K562 (cell line): ENCODE data around the gene CAPRIN2. TPM values are rescaled to one million over a fixed set of nuclear protein-coding genes. Genes with fewer than 3 reads are reported as not detected.

Experiments
- CBFA2T3 ChIP-seq: fragments of 450-650 bp; IDR thresholded peaks from 2 replicates; pipeline ENCODE4 v1.6.1; 2017
- DDX20 ChIP-seq: fragments of 450-650 bp; IDR thresholded peaks from 2 replicates; pipeline ENCODE4 v1.6.1; 2016; ENCODE audit warnings: missing genetic modification characterization, low read depth, mild to moderate bottlenecking, missing compliant biosample characterization, moderate library complexity
- EP300 ChIP-seq: IDR thresholded peaks from 2 replicates; pipeline ENCODE4 v1.6.1; 2012; ENCODE audit warnings: low read length, improper control_type of control experiment
- KDM1A ChIP-seq, 2 experiments: fragments of 450-650 bp; IDR thresholded peaks; 2 replicates each; pipeline ENCODE4 v1.6.1; 2016; ENCODE audit warnings: mild to moderate bottlenecking in 2 of 2
- KLF1 ChIP-seq: fragments of 450-650 bp; IDR thresholded peaks from 2 replicates; pipeline ENCODE4 v1.6.1; 2016; ENCODE audit warnings: missing genetic modification characterization, missing compliant biosample characterization
- KLF16 ChIP-seq: IDR thresholded peaks from 2 replicates; pipeline ENCODE4 v1.6.1; 2016; ENCODE audit warnings: antibody characterized with exemption
- NFRKB ChIP-seq: fragments of 450-650 bp; IDR thresholded peaks from 2 replicates; pipeline ENCODE4 v1.6.1; 2016; ENCODE audit warnings: low read depth
- PYGO2 ChIP-seq: fragments of 450-650 bp; IDR thresholded peaks from 2 replicates; pipeline ENCODE4 v1.6.1; 2016; ENCODE audit warnings: mild to moderate bottlenecking, missing genetic modification characterization, moderate library complexity, missing compliant biosample characterization
- RCOR1 ChIP-seq, 2 experiments: IDR thresholded peaks; 2 replicates each; pipeline ENCODE4 v1.6.1; 2012; ENCODE audit warnings: low read depth in 2 of 2, low read length in 2 of 2, borderline replicate concordance in 1 of 2, improper control_type of control experiment in 1 of 2
- SMARCE1 ChIP-seq: fragments of 450-650 bp; IDR thresholded peaks from 2 replicates; pipeline ENCODE4 v1.7.1; 2016; ENCODE audit warnings: mild to moderate bottlenecking
- SOX6 ChIP-seq: fragments of 450-650 bp; IDR thresholded peaks from 2 replicates; pipeline ENCODE4 v1.6.1; 2014; ENCODE audit warnings: mild to moderate bottlenecking
- STAT5A ChIP-seq: IDR thresholded peaks from 2 replicates; pipeline ENCODE4 v1.6.1; 2012; ENCODE audit warnings: low read length, inconsistent platforms, borderline replicate concordance
- TCF7 ChIP-seq: sonication (generic); IDR thresholded peaks from 2 replicates; pipeline ENCODE4 v1.6.1; 2016; ENCODE audit warnings: antibody characterized with exemption, borderline replicate concordance
- ZC3H11A ChIP-seq: IDR thresholded peaks from 2 replicates; pipeline ENCODE4 v1.6.1; 2012; ENCODE audit warnings: low read depth, low read length, improper control_type of control experiment
- ZNF239 ChIP-seq: fragments of 250-450 bp; sonication (Bioruptor Pico); IDR thresholded peaks from 2 replicates; pipeline ENCODE4 v1.4.0; 2020; ENCODE audit warnings: mild to moderate bottlenecking
- ZNF584 ChIP-seq: fragments of 200-800 bp; sonication (Bioruptor generic); IDR thresholded peaks from 2 replicates; pipeline ENCODE4 v1.6.1; 2016; ENCODE audit warnings: low read depth, mild to moderate bottlenecking, missing genetic modification characterization, missing compliant biosample characterization
- ZNF778 ChIP-seq: fragments of 450-650 bp; formaldehyde crosslinking; IDR thresholded peaks from 2 replicates; pipeline ENCODE4 v1.4.0; 2020; ENCODE audit warnings: mild to moderate bottlenecking, moderate library complexity
- ZNF830 ChIP-seq: fragments of 250-450 bp; sonication (Bioruptor Pico); IDR thresholded peaks from 2 replicates; pipeline ENCODE4 v1.5.0; 2021; ENCODE audit warnings: mild to moderate bottlenecking
- polyA plus RNA-seq, 8 experiments: library from polyadenylated mRNA; depleted of rRNA in 4 of 8; stranded (reverse) in 5 of 8; unstranded in 3 of 8; fragments of >200 nt; fragmentation: Nextera tagmentation in 2 of 8; fragmentation: Illumina TruSeq in 1 of 8; extraction: Ambion mirVana in 2 of 8; extraction: Trizol in 1 of 8; gene quantifications; 2 replicates each; pipeline versions ENCODE4 v1.2.1 to v1.2.3, GENCODE V29; 2011 to 2014; ENCODE audit warnings: inconsistent platforms in 1 of 8, missing spikeins in 1 of 8
- total RNA-seq, 7 experiments: library from RNA; depleted of rRNA in 6 of 7; stranded (reverse); fragments of >200 nt in 6 of 7; fragmentation: Illumina TruSeq in 2 of 7; extraction: Trizol in 2 of 7; gene quantifications; 2 replicates each; pipeline versions ENCODE4 v1.2.1 to v1.2.3, GENCODE V29; 2011 to 2021; ENCODE audit warnings: low replicate concordance in 1 of 7
- TF ChIP-seq, protein P1 (sequence below): sonication (generic); formaldehyde crosslinking; IDR thresholded peaks from 2 replicates; pipeline ENCODE4 v1.8.0; 2023; ENCODE audit warnings: missing genetic modification reagents, mild to moderate bottlenecking, borderline replicate concordance
- TF ChIP-seq, protein P2 (sequence below): fragments of 450-650 bp; conservative IDR thresholded peaks from 2 replicates; pipeline ENCODE4 v1.6.1; 2016; ENCODE audit warnings: missing genetic modification characterization, low read depth, mild to moderate bottlenecking, missing compliant biosample characterization, moderate library complexity
- TF ChIP-seq, protein P3 (sequence below): sonication (generic); formaldehyde crosslinking; IDR thresholded peaks from 2 replicates; pipeline ENCODE4 v1.8.0; 2023; ENCODE audit warnings: mild to moderate bottlenecking, missing genetic modification reagents

Gene CAPRIN2
- total and polyA plus RNA-seq, 9 of the 15 experiments (the other 6 are each of a cell fraction or from before 2014, with no cell fraction given) = 2.3 to 14.5 (median 8.9) TPM

DNA sequence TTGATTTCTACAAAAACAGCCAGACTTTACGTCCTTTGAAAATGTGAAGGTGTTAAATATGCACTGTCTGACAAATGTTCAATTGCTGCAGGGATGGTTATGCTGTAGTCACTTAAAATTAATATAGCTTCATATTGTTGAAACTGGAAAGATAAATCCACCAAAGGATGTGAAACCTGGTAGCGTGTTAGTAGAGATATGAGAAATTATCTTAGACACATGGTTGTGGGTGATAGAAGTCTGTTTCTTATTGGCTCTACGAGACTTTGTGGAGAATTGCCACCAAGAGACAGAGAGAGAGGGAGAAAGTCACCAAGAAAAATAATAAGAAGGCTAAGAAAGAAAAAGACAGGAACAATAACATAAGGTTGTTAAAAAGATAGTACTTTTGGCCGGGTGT, 2.6 kb upstream of the CAPRIN2 start (continued):
- no peak for TF ChIP-seq ZNF830 (CRISPR knock-in tag)
- no peak for TF ChIP-seq ZNF239 (CRISPR knock-in tag)
- TF ChIP-seq DDX20 (tag) = no peak
- no peak for TF ChIP-seq KLF1
- TF ChIP-seq EP300 = peak; percentile 65; the same call in 1 of the 2 replicates
- no peak for TF ChIP-seq ZC3H11A
- TF ChIP-seq KLF16 = peak; percentile 48; the same call in 1 of the 2 replicates
- TF ChIP-seq TCF7 = no peak
- TF ChIP-seq SMARCE1 = peak; percentile 50; the same call in 1 of the 2 replicates
- TF ChIP-seq, protein P1, sequence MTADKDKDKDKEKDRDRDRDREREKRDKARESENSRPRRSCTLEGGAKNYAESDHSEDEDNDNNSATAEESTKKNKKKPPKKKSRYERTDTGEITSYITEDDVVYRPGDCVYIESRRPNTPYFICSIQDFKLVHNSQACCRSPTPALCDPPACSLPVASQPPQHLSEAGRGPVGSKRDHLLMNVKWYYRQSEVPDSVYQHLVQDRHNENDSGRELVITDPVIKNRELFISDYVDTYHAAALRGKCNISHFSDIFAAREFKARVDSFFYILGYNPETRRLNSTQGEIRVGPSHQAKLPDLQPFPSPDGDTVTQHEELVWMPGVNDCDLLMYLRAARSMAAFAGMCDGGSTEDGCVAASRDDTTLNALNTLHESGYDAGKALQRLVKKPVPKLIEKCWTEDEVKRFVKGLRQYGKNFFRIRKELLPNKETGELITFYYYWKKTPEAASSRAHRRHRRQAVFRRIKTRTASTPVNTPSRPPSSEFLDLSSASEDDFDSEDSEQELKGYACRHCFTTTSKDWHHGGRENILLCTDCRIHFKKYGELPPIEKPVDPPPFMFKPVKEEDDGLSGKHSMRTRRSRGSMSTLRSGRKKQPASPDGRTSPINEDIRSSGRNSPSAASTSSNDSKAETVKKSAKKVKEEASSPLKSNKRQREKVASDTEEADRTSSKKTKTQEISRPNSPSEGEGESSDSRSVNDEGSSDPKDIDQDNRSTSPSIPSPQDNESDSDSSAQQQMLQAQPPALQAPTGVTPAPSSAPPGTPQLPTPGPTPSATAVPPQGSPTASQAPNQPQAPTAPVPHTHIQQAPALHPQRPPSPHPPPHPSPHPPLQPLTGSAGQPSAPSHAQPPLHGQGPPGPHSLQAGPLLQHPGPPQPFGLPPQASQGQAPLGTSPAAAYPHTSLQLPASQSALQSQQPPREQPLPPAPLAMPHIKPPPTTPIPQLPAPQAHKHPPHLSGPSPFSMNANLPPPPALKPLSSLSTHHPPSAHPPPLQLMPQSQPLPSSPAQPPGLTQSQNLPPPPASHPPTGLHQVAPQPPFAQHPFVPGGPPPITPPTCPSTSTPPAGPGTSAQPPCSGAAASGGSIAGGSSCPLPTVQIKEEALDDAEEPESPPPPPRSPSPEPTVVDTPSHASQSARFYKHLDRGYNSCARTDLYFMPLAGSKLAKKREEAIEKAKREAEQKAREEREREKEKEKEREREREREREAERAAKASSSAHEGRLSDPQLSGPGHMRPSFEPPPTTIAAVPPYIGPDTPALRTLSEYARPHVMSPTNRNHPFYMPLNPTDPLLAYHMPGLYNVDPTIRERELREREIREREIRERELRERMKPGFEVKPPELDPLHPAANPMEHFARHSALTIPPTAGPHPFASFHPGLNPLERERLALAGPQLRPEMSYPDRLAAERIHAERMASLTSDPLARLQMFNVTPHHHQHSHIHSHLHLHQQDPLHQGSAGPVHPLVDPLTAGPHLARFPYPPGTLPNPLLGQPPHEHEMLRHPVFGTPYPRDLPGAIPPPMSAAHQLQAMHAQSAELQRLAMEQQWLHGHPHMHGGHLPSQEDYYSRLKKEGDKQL (CRISPR knock-in tag) = no peak
- TF ChIP-seq, protein P2, sequence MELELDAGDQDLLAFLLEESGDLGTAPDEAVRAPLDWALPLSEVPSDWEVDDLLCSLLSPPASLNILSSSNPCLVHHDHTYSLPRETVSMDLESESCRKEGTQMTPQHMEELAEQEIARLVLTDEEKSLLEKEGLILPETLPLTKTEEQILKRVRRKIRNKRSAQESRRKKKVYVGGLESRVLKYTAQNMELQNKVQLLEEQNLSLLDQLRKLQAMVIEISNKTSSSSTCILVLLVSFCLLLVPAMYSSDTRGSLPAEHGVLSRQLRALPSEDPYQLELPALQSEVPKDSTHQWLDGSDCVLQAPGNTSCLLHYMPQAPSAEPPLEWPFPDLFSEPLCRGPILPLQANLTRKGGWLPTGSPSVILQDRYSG (tag) = no peak
- 0 out of 4 replicates have a peak, but pooled peaks of 1 of the 2 experiments have one; percentile 12 for TF ChIP-seq RCOR1 (IDR thresholded peaks at IDR 0.05; ENCODE audit: borderline replicate concordance in 1 of 2, low read depth in 2 of 2, low read length in 2 of 2)
- TF ChIP-seq STAT5A = peak; percentile 62; the same call in 1 of the 2 replicates
- TF ChIP-seq SOX6 = peak; percentile 29; the same call in 1 of the 2 replicates
- no peak for TF ChIP-seq PYGO2 (tag)
- no peak for TF ChIP-seq NFRKB
- peak; percentile 90 for TF ChIP-seq CBFA2T3
- no peak for TF ChIP-seq ZNF584
- no peak for TF ChIP-seq ZNF778 (CRISPR knock-in tag)
- TF ChIP-seq KDM1A (IDR thresholded peaks at IDR 0.05) = 0 out of 4 replicates have a peak, but pooled peaks of 1 of the 2 experiments have one; percentile 10
- TF ChIP-seq, protein P3, sequence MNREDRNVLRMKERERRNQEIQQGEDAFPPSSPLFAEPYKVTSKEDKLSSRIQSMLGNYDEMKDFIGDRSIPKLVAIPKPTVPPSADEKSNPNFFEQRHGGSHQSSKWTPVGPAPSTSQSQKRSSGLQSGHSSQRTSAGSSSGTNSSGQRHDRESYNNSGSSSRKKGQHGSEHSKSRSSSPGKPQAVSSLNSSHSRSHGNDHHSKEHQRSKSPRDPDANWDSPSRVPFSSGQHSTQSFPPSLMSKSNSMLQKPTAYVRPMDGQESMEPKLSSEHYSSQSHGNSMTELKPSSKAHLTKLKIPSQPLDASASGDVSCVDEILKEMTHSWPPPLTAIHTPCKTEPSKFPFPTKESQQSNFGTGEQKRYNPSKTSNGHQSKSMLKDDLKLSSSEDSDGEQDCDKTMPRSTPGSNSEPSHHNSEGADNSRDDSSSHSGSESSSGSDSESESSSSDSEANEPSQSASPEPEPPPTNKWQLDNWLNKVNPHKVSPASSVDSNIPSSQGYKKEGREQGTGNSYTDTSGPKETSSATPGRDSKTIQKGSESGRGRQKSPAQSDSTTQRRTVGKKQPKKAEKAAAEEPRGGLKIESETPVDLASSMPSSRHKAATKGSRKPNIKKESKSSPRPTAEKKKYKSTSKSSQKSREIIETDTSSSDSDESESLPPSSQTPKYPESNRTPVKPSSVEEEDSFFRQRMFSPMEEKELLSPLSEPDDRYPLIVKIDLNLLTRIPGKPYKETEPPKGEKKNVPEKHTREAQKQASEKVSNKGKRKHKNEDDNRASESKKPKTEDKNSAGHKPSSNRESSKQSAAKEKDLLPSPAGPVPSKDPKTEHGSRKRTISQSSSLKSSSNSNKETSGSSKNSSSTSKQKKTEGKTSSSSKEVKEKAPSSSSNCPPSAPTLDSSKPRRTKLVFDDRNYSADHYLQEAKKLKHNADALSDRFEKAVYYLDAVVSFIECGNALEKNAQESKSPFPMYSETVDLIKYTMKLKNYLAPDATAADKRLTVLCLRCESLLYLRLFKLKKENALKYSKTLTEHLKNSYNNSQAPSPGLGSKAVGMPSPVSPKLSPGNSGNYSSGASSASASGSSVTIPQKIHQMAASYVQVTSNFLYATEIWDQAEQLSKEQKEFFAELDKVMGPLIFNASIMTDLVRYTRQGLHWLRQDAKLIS (CRISPR knock-in tag) = no peak
